CD4-positive, alpha-beta T cell treated with Interleukin-4 for 1 hour (primary cell): ENCODE results near the gene RPS6KA3.

Source experiments
- DNase-seq, 2 donors: peaks; one replicate each; pipeline ENCODE4 v3.0.0-alpha.2; 2020 to 2022

Gene RPS6KA3

GRCh38 chrX:20266810-20267606, at the start of gene RPS6KA3:
TSS of gene RPS6KA3 (minus strand) at chrX:20266909. CDS start at chrX:20266632, 277 bp downstream.
- DNase-seq: peak; percentile 92 to 93

- DNase-seq: no peak
Observed at GRCh38 chrX:20315140-20315539, 48.4 kb upstream of the RPS6KA3 start.

- DNase-seq: no peak
Observed at GRCh38 chrX:20313899-20314298, 47.2 kb upstream of the RPS6KA3 start.

GRCh38 chrX:20312018-20312417, 45.3 kb upstream of the RPS6KA3 start:
- no peak for DNase-seq

- DNase-seq: no peak
Observed at GRCh38 chrX:20311505-20311904, 44.8 kb upstream of the RPS6KA3 start.

GRCh38 chrX:20309806-20310205, 43.1 kb upstream of the RPS6KA3 start:
- DNase-seq: no peak

- no peak for DNase-seq
Observed at GRCh38 chrX:20306668-20307067, 40.0 kb upstream of the RPS6KA3 start.

- no peak for DNase-seq
Observed at GRCh38 chrX:20300822-20301221, 34.1 kb upstream of the RPS6KA3 start.

- DNase-seq: no peak
Observed at GRCh38 chrX:20294957-20295356, 28.2 kb upstream of the RPS6KA3 start.

- DNase-seq: no peak
Observed at GRCh38 chrX:20294284-20294683, 27.6 kb upstream of the RPS6KA3 start.

GRCh38 chrX:20285511-20285910, 18.8 kb upstream of the RPS6KA3 start:
- DNase-seq: no peak

- DNase-seq: no peak
Observed at GRCh38 chrX:20284992-20285391, 18.3 kb upstream of the RPS6KA3 start.

GRCh38 chrX:20284444-20284843, 17.7 kb upstream of the RPS6KA3 start:
- DNase-seq: no peak

GRCh38 chrX:20280938-20281337, 14.2 kb upstream of the RPS6KA3 start:
- no peak for DNase-seq

- no peak for DNase-seq
Observed at GRCh38 chrX:20274121-20274520, 7.4 kb upstream of the RPS6KA3 start.

GRCh38 chrX:20271730-20272129, 5.0 kb upstream of the RPS6KA3 start:
- DNase-seq: no peak

- no peak for DNase-seq
Observed at GRCh38 chrX:20271186-20271585, 4.5 kb upstream of the RPS6KA3 start.

- DNase-seq: no peak
Observed at GRCh38 chrX:20270562-20270890, 3.8 kb upstream of the RPS6KA3 start.

- DNase-seq: no peak
Observed at GRCh38 chrX:20269848-20270561, 3.3 kb upstream of the RPS6KA3 start.

- peak; percentile 22 to 30 for DNase-seq
Observed at GRCh38 chrX:20267931-20268701, 1.4 kb upstream of the RPS6KA3 start.

- no peak for DNase-seq
Observed at GRCh38 chrX:20267607-20267930, 860 bp upstream of the RPS6KA3 start.

GRCh38 chrX:20265726-20266681, 705 bp downstream of the RPS6KA3 start:
- peak; percentile 30 to 31 for DNase-seq
